HCT116 (cell line): ENCODE measurements around the gene SLC2A1.

ENCODE experiments used
- FOSL1 ChIP-seq: IDR thresholded peaks from 2 replicates; pipeline ENCODE4 v1.6.1; 2012; ENCODE audit warnings: low read depth
- POLR2A ChIP-seq: IDR thresholded peaks from 2 replicates; pipeline ENCODE4 v1.7.0; 2011; ENCODE audit warnings: borderline replicate concordance; ENCODE audit not compliant: insufficient read depth, insufficient read length; ENCODE audit errors: extremely low read depth
- POLR2AphosphoS5 ChIP-seq: IDR thresholded peaks from 2 replicates; pipeline ENCODE4 v1.6.1; 2011; ENCODE audit warnings: mild to moderate bottlenecking, low read depth, low read length, moderate library complexity
- SIN3A ChIP-seq: IDR thresholded peaks from 2 replicates; pipeline ENCODE4 v1.6.1; 2012; ENCODE audit warnings: low read depth
- YY1 ChIP-seq: IDR thresholded peaks from 2 replicates; pipeline ENCODE4 v1.6.1; 2011; ENCODE audit warnings: low read length, low read depth, moderate library complexity, mild to moderate bottlenecking; ENCODE audit not compliant: insufficient replicate concordance; ENCODE audit errors: extremely low read depth
- TF ChIP-seq, protein P1 (sequence below): IDR thresholded peaks from 2 replicates; pipeline ENCODE4 v1.6.1; 2012
- TF ChIP-seq, protein P2 (sequence below), 3 experiments: fragments of 200-600 bp in 1 of 3; sonication (generic) in 1 of 3; IDR thresholded peaks in 2 of 3; conservative IDR thresholded peaks in 1 of 3; 2 replicates each; pipeline ENCODE4 v1.5.1; 2012 to 2017; ENCODE audit warnings: low read depth in 2 of 3, low read length in 2 of 3, antibody characterized with exemption in 1 of 3, borderline replicate concordance in 1 of 3, control low read depth in 1 of 3, mild to moderate bottlenecking in 1 of 3, mixed read lengths in 1 of 3, mixed run types in 1 of 3, moderate library complexity in 1 of 3; ENCODE audit not compliant: insufficient read depth in 1 of 3
- TF ChIP-seq, protein P3 (sequence below): IDR thresholded peaks from 2 replicates; pipeline ENCODE4 v1.6.1; 2012; ENCODE audit warnings: low read depth

DNA sequence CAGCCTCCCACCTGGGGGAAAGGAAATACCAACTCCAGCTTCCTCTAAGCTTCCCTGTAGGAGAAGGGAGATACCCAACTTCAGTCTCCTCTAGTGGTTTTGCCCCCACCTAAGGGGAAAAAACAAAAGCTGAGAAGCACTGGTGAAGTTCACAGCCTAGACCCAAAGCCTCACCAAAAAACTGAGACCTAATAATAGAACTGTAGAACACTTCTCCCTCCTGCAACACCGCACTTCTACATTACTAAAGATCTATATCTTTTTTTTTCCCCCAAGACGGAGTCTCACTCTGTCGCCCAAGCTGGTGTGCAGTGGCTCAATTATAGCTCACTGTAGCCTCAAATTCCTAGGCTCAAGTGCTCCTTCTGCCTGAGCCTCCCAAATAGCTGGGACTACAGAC is 43.2 kb downstream of the SLC2A1 start:
- TF ChIP-seq POLR2AphosphoS5 (no peak), POLR2A (no peak), YY1 (no peak), FOSL1 (no peak), SIN3A (no peak)
- TF ChIP-seq, protein P1, sequence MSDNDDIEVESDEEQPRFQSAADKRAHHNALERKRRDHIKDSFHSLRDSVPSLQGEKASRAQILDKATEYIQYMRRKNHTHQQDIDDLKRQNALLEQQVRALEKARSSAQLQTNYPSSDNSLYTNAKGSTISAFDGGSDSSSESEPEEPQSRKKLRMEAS = no peak
- TF ChIP-seq, protein P2, sequence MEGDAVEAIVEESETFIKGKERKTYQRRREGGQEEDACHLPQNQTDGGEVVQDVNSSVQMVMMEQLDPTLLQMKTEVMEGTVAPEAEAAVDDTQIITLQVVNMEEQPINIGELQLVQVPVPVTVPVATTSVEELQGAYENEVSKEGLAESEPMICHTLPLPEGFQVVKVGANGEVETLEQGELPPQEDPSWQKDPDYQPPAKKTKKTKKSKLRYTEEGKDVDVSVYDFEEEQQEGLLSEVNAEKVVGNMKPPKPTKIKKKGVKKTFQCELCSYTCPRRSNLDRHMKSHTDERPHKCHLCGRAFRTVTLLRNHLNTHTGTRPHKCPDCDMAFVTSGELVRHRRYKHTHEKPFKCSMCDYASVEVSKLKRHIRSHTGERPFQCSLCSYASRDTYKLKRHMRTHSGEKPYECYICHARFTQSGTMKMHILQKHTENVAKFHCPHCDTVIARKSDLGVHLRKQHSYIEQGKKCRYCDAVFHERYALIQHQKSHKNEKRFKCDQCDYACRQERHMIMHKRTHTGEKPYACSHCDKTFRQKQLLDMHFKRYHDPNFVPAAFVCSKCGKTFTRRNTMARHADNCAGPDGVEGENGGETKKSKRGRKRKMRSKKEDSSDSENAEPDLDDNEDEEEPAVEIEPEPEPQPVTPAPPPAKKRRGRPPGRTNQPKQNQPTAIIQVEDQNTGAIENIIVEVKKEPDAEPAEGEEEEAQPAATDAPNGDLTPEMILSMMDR (IDR thresholded peaks at IDR 0.05 in 2 of 3, conservative IDR thresholded peaks at IDR 0.05 in 1 of 3; ENCODE audit: borderline replicate concordance in 1 of 3, insufficient read depth in 1 of 3, low read depth in 2 of 3, low read length in 2 of 3) = no peak
- TF ChIP-seq, protein P3, sequence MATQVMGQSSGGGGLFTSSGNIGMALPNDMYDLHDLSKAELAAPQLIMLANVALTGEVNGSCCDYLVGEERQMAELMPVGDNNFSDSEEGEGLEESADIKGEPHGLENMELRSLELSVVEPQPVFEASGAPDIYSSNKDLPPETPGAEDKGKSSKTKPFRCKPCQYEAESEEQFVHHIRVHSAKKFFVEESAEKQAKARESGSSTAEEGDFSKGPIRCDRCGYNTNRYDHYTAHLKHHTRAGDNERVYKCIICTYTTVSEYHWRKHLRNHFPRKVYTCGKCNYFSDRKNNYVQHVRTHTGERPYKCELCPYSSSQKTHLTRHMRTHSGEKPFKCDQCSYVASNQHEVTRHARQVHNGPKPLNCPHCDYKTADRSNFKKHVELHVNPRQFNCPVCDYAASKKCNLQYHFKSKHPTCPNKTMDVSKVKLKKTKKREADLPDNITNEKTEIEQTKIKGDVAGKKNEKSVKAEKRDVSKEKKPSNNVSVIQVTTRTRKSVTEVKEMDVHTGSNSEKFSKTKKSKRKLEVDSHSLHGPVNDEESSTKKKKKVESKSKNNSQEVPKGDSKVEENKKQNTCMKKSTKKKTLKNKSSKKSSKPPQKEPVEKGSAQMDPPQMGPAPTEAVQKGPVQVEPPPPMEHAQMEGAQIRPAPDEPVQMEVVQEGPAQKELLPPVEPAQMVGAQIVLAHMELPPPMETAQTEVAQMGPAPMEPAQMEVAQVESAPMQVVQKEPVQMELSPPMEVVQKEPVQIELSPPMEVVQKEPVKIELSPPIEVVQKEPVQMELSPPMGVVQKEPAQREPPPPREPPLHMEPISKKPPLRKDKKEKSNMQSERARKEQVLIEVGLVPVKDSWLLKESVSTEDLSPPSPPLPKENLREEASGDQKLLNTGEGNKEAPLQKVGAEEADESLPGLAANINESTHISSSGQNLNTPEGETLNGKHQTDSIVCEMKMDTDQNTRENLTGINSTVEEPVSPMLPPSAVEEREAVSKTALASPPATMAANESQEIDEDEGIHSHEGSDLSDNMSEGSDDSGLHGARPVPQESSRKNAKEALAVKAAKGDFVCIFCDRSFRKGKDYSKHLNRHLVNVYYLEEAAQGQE = no peak
